Liver (tissue), 9 donors: ENCODE data around the gene GRIP2. TPM values are rescaled to one million over a fixed set of nuclear protein-coding genes. Genes with fewer than 3 reads are reported as not detected.

Source experiments
- DNase-seq: peaks from one replicate; pipeline ENCODE4 v3.0.0-alpha.2; 2017; ENCODE audit warnings: low spot score
- H3K27ac ChIP-seq, 2 donors: one replicate each; pipeline ENCODE4 v1.7.0; 2013; ENCODE audit warnings: inconsistent platforms in 2 of 2, low read length in 2 of 2, control low read depth in 1 of 2, low read depth in 1 of 2, mild to moderate bottlenecking in 1 of 2
- H3K27me3 ChIP-seq, 4 donors: one replicate each; pipeline versions ENCODE4 v1.6.1 to v1.7.0; 2013; ENCODE audit warnings: low read length in 3 of 4, inconsistent platforms in 1 of 4, mild to moderate bottlenecking in 1 of 4, moderate library complexity in 1 of 4; ENCODE audit not compliant: control insufficient read depth in 4 of 4, insufficient read depth in 4 of 4
- H3K36me3 ChIP-seq, 4 donors: one replicate each; pipeline versions ENCODE4 v1.6.1 to v1.7.0; 2013; ENCODE audit warnings: low read length in 3 of 4, mild to moderate bottlenecking in 3 of 4, low read depth in 1 of 4, moderate library complexity in 1 of 4; ENCODE audit not compliant: control insufficient read depth in 4 of 4, insufficient read depth in 3 of 4
- H3K4me1 ChIP-seq, 4 donors: one replicate each; pipeline versions ENCODE4 v1.6.1 to v1.7.0; 2013; ENCODE audit warnings: low read length in 3 of 4, mild to moderate bottlenecking in 3 of 4, moderate library complexity in 1 of 4; ENCODE audit not compliant: control insufficient read depth in 4 of 4, insufficient read depth in 4 of 4
- H3K4me3 ChIP-seq, 3 donors: one replicate each; pipeline versions ENCODE4 v1.6.1 to v1.7.0; 2013; ENCODE audit warnings: low read length in 3 of 3, control low read depth in 1 of 3, low read depth in 1 of 3, mild to moderate bottlenecking in 1 of 3
- H3K9ac ChIP-seq, 2 donors: one replicate each; pipeline ENCODE4 v1.7.0; 2013; ENCODE audit warnings: low read length in 2 of 2, mild to moderate bottlenecking in 2 of 2, moderate library complexity in 2 of 2, control low read depth in 1 of 2, low read depth in 1 of 2
- H3K9me3 ChIP-seq, 4 donors: one replicate each; pipeline versions ENCODE4 v1.6.1 to v1.7.0; 2013; ENCODE audit warnings: low read length in 3 of 4; ENCODE audit not compliant: control insufficient read depth in 4 of 4
- ATF3 ChIP-seq: IDR thresholded peaks from 2 replicates; pipeline ENCODE4 v1.6.1; 2016; ENCODE audit warnings: antibody characterized with exemption
- CTCF ChIP-seq: fragments of 150-350 bp; IDR thresholded peaks from 2 replicates; pipeline ENCODE4 v1.5.1; 2017; ENCODE audit warnings: improper control_type of control experiment, low read depth, low read length; ENCODE audit not compliant: missing input control
- EGR1 ChIP-seq, 2 donors: IDR thresholded peaks; 2 replicates each; pipeline ENCODE4 v1.6.1; 2016 to 2018; ENCODE audit warnings: antibody characterized with exemption in 2 of 2, low read depth in 2 of 2
- FOXA1 ChIP-seq: IDR thresholded peaks from 2 replicates; pipeline ENCODE4 v1.6.1; 2016; ENCODE audit warnings: antibody characterized with exemption
- FOXA2 ChIP-seq: IDR thresholded peaks from 2 replicates; pipeline ENCODE4 v1.6.1; 2016; ENCODE audit warnings: antibody characterized with exemption
- GABPA ChIP-seq, 2 donors: IDR thresholded peaks in 1 of 2; conservative IDR thresholded peaks in 1 of 2; 2 replicates each; pipeline ENCODE4 v1.6.1; 2016; ENCODE audit warnings: antibody characterized with exemption in 2 of 2, mild to moderate bottlenecking in 1 of 2, moderate library complexity in 1 of 2
- HNF4G ChIP-seq: IDR thresholded peaks from 2 replicates; pipeline ENCODE4 v1.6.1; 2016; ENCODE audit warnings: antibody characterized with exemption
- NR2F2 ChIP-seq: IDR thresholded peaks from 2 replicates; pipeline ENCODE4 v1.6.1; 2016; ENCODE audit warnings: antibody characterized with exemption
- REST ChIP-seq: IDR thresholded peaks from 2 replicates; pipeline ENCODE4 v1.6.1; 2016; ENCODE audit warnings: antibody characterized with exemption, mild to moderate bottlenecking
- SP1 ChIP-seq: IDR thresholded peaks from 2 replicates; pipeline ENCODE4 v1.6.1; 2018; ENCODE audit warnings: antibody characterized with exemption, mild to moderate bottlenecking
- TAF1 ChIP-seq: conservative IDR thresholded peaks from 2 replicates; pipeline ENCODE4 v1.6.1; 2016; ENCODE audit warnings: antibody characterized with exemption, mild to moderate bottlenecking
- YY1 ChIP-seq: IDR thresholded peaks from 2 replicates; pipeline ENCODE4 v1.6.1; 2016; ENCODE audit warnings: antibody characterized with exemption, mild to moderate bottlenecking
- WGBS: extraction: QIAGEN DNeasy Blood & Tissue Kit; methylation state at CpG from one replicate; pipeline ENCODE4 v1.1.7; 2013; 5-methylcytosine and 5-hydroxymethylcytosine counted together
- polyA plus RNA-seq, 2 donors: library from polyadenylated mRNA; stranded (reverse) in 1 of 2; unstranded in 1 of 2; fragments of 200-250 nt in 1 of 2; fragments of >200 nt in 1 of 2; fragmentation: Nextera tagmentation in 1 of 2; extraction: Ambion mirVana in 1 of 2; gene quantifications; one replicate each; pipeline versions ENCODE4 v1.2.1 to v1.2.3, GENCODE V29; 2013 to 2015
- total RNA-seq, 2 donors: library from RNA; depleted of rRNA; stranded (reverse); fragments of >200 nt; gene quantifications; one replicate each; pipeline ENCODE4 v1.2.3, GENCODE V29; 2014
- TF ChIP-seq, protein P1 (sequence below): IDR thresholded peaks from 2 replicates; pipeline ENCODE4 v1.6.1; 2016; ENCODE audit warnings: antibody characterized with exemption
- TF ChIP-seq, protein P2 (sequence below): IDR thresholded peaks from 2 replicates; pipeline ENCODE4 v1.6.1; 2016; ENCODE audit warnings: antibody characterized with exemption
- donor health status: healthy.
- donor health status: healthy.
- donor health status: healthy.
- donor health status: healthy.
- donor health status: healthy.

GRIP2 gene
- total and polyA plus RNA-seq, 4 donors = 0.05 to 0.33 (median 0.09) TPM; not detected in 1

GRCh38 chr3:14511623-14512280, 28.4 kb downstream of the GRIP2 start (continued):
- no peak for TF ChIP-seq REST

GRCh38 chr3:14510838-14511622, 29.1 kb downstream of the GRIP2 start:
- H3K27ac ChIP-seq = no peak overlapping the region
- H3K9me3 ChIP-seq = no peaks in the 10 kb centered on the region
- no peak overlapping the region for H3K4me3 ChIP-seq
- DNase-seq = no peak
- H3K4me1 ChIP-seq = peaks cover 0 to 2% (median 0%) of the 10 kb centered on the region in 4 donors
- TF ChIP-seq YY1 = no peak
- no peak for TF ChIP-seq GABPA (IDR thresholded peaks at IDR 0.05 in 1 of 2, conservative IDR thresholded peaks at IDR 0.05 in 1 of 2)
- TF ChIP-seq FOXA1 = no peak
- TF ChIP-seq SP1 = no peak
- TF ChIP-seq HNF4G = no peak
- no peak for TF ChIP-seq FOXA2
- TF ChIP-seq ATF3 = no peak
- TF ChIP-seq NR2F2 = no peak
- TF ChIP-seq, protein P1, sequence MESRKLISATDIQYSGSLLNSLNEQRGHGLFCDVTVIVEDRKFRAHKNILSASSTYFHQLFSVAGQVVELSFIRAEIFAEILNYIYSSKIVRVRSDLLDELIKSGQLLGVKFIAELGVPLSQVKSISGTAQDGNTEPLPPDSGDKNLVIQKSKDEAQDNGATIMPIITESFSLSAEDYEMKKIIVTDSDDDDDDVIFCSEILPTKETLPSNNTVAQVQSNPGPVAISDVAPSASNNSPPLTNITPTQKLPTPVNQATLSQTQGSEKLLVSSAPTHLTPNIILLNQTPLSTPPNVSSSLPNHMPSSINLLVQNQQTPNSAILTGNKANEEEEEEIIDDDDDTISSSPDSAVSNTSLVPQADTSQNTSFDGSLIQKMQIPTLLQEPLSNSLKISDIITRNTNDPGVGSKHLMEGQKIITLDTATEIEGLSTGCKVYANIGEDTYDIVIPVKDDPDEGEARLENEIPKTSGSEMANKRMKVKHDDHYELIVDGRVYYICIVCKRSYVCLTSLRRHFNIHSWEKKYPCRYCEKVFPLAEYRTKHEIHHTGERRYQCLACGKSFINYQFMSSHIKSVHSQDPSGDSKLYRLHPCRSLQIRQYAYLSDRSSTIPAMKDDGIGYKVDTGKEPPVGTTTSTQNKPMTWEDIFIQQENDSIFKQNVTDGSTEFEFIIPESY = no peak
- TF ChIP-seq, protein P2, sequence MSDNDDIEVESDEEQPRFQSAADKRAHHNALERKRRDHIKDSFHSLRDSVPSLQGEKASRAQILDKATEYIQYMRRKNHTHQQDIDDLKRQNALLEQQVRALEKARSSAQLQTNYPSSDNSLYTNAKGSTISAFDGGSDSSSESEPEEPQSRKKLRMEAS = no peak
- H3K9ac ChIP-seq = no peak overlapping the region
- 89% methylated on average over 23 of the region's 23 CpGs for WGBS
- no peaks in the 10 kb centered on the region for H3K27me3 ChIP-seq
- H3K36me3 ChIP-seq = no peaks in the 10 kb centered on the region

- Histone ChIP-seq H3K4me3 (no peak overlapping the region), H3K4me1 (peaks cover 0 to 2% (median 0%) of the 10 kb centered on the region in 4 donors), H3K27ac (no peak overlapping the region), H3K9ac (no peak overlapping the region), H3K36me3 (no peaks in the 10 kb centered on the region), H3K27me3 (no peaks in the 10 kb centered on the region), H3K9me3 (no peaks in the 10 kb centered on the region)
- no peak for DNase-seq
- TF ChIP-seq GABPA (IDR thresholded peaks at IDR 0.05 in 1 of 2, conservative IDR thresholded peaks at IDR 0.05 in 1 of 2) = no peak
- TF ChIP-seq, protein P2 = no peak
- no peak for TF ChIP-seq CTCF
- no peak for TF ChIP-seq FOXA1
- TF ChIP-seq TAF1 = no peak
- TF ChIP-seq ATF3 = no peak
- TF ChIP-seq EGR1 (IDR thresholded peaks at IDR 0.05; ENCODE audit: low read depth in 2 of 2) = no peak
- TF ChIP-seq SP1 = no peak
- 92% methylated on average over 10 of the region's 10 CpGs for WGBS
These were observed 30.4 kb downstream of the GRIP2 start for GRCh38 chr3:14509796-14510100.
